HG03066 (cell line): ENCODE results near the gene MAPK12.

Source experiments
- ATAC-seq: cut with Tn5 transposase; IDR thresholded peaks from one replicate; pipeline ENCODE4 v1.9.1; 2021; ENCODE audit warnings: low read depth; ENCODE audit not compliant: unreplicated experiment

Gene MAPK12

GRCh38 chr22:50269573-50269969 is 8.1 kb upstream of the MAPK12 start:
- no peak for ATAC-seq

- ATAC-seq = no peak
These were observed 7.2 kb upstream of the MAPK12 start for GRCh38 chr22:50268655-50269113.

- ATAC-seq = no peak
These were observed 6.3 kb upstream of the MAPK12 start for GRCh38 chr22:50267591-50268390.

GRCh38 chr22:50266994-50267393 is 5.5 kb upstream of the MAPK12 start:
- ATAC-seq = no peak

- ATAC-seq = no peak
These were observed 3.6 kb upstream of the MAPK12 start for GRCh38 chr22:50264946-50265669.

- no peak for ATAC-seq
These were observed 2.7 kb upstream of the MAPK12 start for GRCh38 chr22:50264104-50264745.

- no peak for ATAC-seq
These were observed 1.6 kb upstream of the MAPK12 start for GRCh38 chr22:50262973-50263617.

- no peak for ATAC-seq
These were observed 1.0 kb upstream of the MAPK12 start for GRCh38 chr22:50262460-50262911.

GRCh38 chr22:50260801-50261614 is 475 bp downstream of the MAPK12 start:
- ATAC-seq = no peak

- ATAC-seq = no peak
These were observed 1.1 kb downstream of the MAPK12 start for GRCh38 chr22:50260434-50260800.

GRCh38 chr22:50259302-50259701 is 2.2 kb downstream of the MAPK12 start:
- ATAC-seq = no peak

- no peak for ATAC-seq
These were observed 2.9 kb downstream of the MAPK12 start for GRCh38 chr22:50258361-50259292.

- ATAC-seq = no peak
These were observed 3.8 kb downstream of the MAPK12 start for GRCh38 chr22:50257451-50258360.

GRCh38 chr22:50257041-50257440 is 4.4 kb downstream of the MAPK12 start:
- no peak for ATAC-seq

GRCh38 chr22:50256258-50256862 is 5.1 kb downstream of the MAPK12 start:
- ATAC-seq = no peak

GRCh38 chr22:50255607-50256006 is 5.9 kb downstream of the MAPK12 start:
- no peak for ATAC-seq

GRCh38 chr22:50255099-50255498 is 6.4 kb downstream of the MAPK12 start:
- ATAC-seq = no peak

- no peak for ATAC-seq
These were observed 7.5 kb downstream of the MAPK12 start for GRCh38 chr22:50253941-50254340.
